NCI-H2227 treated with DMSO at 0.1 percent for 48 hours (cell line): Measurements from ENCODE around the gene ZBTB45.

Experiments used
- DNase-seq: peaks from one replicate; lab custom pipeline; 2025; lab: John Stamatoyannopoulos, UW

Gene ZBTB45

GRCh38 chr19:58519355-58520256, at the start of gene ZBTB45:
Gene ZBTB45, minus strand, starts transcription at chr19:58519810. Its CDS starts 2,137 bp downstream, at chr19:58517673.
- peak; percentile 100 for DNase-seq

- no peak for DNase-seq
Observed at GRCh38 chr19:58568453-58569130, 49.0 kb upstream of the ZBTB45 start.

GRCh38 chr19:58566989-58567388, 47.4 kb upstream of the ZBTB45 start:
- no peak for DNase-seq

GRCh38 chr19:58563823-58564222, 44.2 kb upstream of the ZBTB45 start:
- DNase-seq, result no peak

GRCh38 chr19:58563034-58563573, 43.5 kb upstream of the ZBTB45 start:
- DNase-seq, result no peak

GRCh38 chr19:58562122-58563033, 42.8 kb upstream of the ZBTB45 start:
- no peak for DNase-seq

GRCh38 chr19:58561373-58562121, 41.9 kb upstream of the ZBTB45 start:
- DNase-seq, result no peak

- no peak for DNase-seq
Observed at GRCh38 chr19:58560921-58561320, 41.3 kb upstream of the ZBTB45 start.

GRCh38 chr19:58560007-58560887, 40.6 kb upstream of the ZBTB45 start:
- DNase-seq, result no peak

- no peak for DNase-seq
Observed at GRCh38 chr19:58559275-58560006, 39.8 kb upstream of the ZBTB45 start.

GRCh38 chr19:58558623-58559274, 39.1 kb upstream of the ZBTB45 start:
- no peak for DNase-seq

GRCh38 chr19:58558066-58558622, 38.5 kb upstream of the ZBTB45 start, which contains the start of gene UBE2M:
Gene UBE2M, minus strand, starts transcription at chr19:58558611. Its CDS starts 230 bp downstream, at chr19:58558381.
- no peak for DNase-seq

GRCh38 chr19:58557221-58558065, 37.8 kb upstream of the ZBTB45 start:
- no peak for DNase-seq

GRCh38 chr19:58556622-58557220, 37.1 kb upstream of the ZBTB45 start:
- no peak for DNase-seq

GRCh38 chr19:58555920-58556621, 36.5 kb upstream of the ZBTB45 start:
- DNase-seq, result no peak

GRCh38 chr19:58555369-58555885, 35.8 kb upstream of the ZBTB45 start:
- DNase-seq, result no peak
